Hepatocyte (in vitro differentiated cells): ENCODE data around the gene MINDY4.

Experiments
- CTCF ChIP-seq: fragments of 200-600 bp; sonication (generic); IDR thresholded peaks from 2 replicates; pipeline ENCODE4 v1.5.1; 2016; ENCODE audit warnings: antibody characterized with exemption, mild to moderate bottlenecking; ENCODE audit not compliant: poor library complexity
- EZH2 ChIP-seq: fragments of 200-600 bp; sonication (generic); IDR thresholded peaks from 2 replicates; pipeline ENCODE4 v1.6.1; 2016; ENCODE audit warnings: antibody characterized with exemption, mild to moderate bottlenecking, borderline replicate concordance
- EZH2phosphoT487 ChIP-seq: fragments of 200-600 bp; sonication (generic); IDR thresholded peaks from one replicate; pipeline ENCODE4 v1.6.1; 2018; ENCODE audit warnings: antibody characterized with exemption, mild to moderate bottlenecking, low read depth, moderate library complexity; ENCODE audit not compliant: unreplicated experiment, severe bottlenecking

GRCh38 chr7:30743371-30744074, 27.7 kb upstream of the MINDY4 start:
- TF ChIP-seq CTCF: peak; percentile 36
- no peak for TF ChIP-seq EZH2phosphoT487
- no peak for TF ChIP-seq EZH2
